ENCODE data around the gene RFWD3.
"Not testable (repeated sequence)": the region's sequence is repeated elsewhere in the genome, so short reads cannot be mapped to it uniquely, and the experiment has no call there.

RFWD3 gene

DNA sequence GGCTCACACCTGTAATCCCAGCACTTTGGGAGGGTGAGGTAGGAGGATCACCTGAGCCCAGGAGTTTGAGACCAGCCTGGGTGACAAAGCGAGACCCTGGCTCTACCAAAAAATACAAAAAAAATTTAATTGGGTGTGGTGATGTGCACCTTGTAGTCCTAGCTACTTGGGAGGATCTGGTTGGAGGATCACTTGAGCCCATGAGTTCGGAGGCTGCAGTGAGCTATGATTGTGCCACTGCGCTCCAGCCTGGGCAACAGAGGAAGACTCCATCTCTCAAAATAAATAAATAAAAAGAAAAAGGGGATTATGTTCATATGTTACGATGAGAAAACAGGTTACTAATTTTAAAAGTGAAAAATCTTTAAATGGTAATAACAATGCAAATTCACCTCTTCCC, 33.0 kb upstream of the RFWD3 start:
- Histone ChIP-seq H3K4me3 (ENCODE audit: low read length) (no peak overlapping the region), H3K27ac (ENCODE audit: low read length) (no peak overlapping the region), H3K27me3 (ENCODE audit: control insufficient read depth, insufficient read depth, low read length) (no peaks in the 10 kb centered on the region), H3K9me3 (ENCODE audit: control insufficient read depth, insufficient read depth, low read length) (no peaks in the 10 kb centered on the region), H3K4me1 (ENCODE audit: control insufficient read depth, insufficient read depth, low read length) (no peaks in the 10 kb centered on the region), H3K36me3 (ENCODE audit: control insufficient read depth, insufficient read depth, low read length) (no peaks in the 10 kb centered on the region)
- WGBS (ENCODE audit: insufficient coverage, insufficient read length): no CpG with 5 or more reads among the region's 4 CpGs
- no peak for DNase-seq (ENCODE audit: low read depth, low spot score)

DNA sequence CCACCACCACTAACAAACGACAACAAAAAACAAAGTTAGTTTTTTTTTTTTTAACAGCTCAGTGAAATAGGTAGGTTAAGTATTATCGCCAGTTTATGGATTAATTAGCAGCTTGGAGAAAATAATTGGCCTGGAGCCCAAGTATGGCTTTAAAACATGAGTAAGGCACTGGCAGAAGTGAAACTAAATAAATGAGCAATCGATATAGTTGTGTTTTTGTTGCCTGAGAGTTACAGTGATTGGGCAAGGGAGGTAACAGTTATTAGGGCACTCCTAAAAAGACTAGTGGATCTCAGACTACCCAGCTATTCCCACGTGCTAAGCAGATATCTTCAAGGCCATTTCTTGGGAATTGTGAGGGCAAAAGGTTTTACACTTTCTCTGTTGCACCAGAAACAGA, 31.5 kb upstream of the RFWD3 start:
- no peak for DNase-seq (ENCODE audit: low read depth, low spot score)
- Histone ChIP-seq H3K27me3 (ENCODE audit: control insufficient read depth, insufficient read depth, low read length) (no peaks in the 10 kb centered on the region), H3K4me3 (ENCODE audit: low read length) (no peak overlapping the region), H3K27ac (ENCODE audit: low read length) (no peak overlapping the region), H3K36me3 (ENCODE audit: control insufficient read depth, insufficient read depth, low read length) (no peaks in the 10 kb centered on the region), H3K4me1 (ENCODE audit: control insufficient read depth, insufficient read depth, low read length) (no peaks in the 10 kb centered on the region), H3K9me3 (ENCODE audit: control insufficient read depth, insufficient read depth, low read length) (no peaks in the 10 kb centered on the region)
- no CpG with 5 or more reads among the region's 4 CpGs for WGBS (ENCODE audit: insufficient coverage, insufficient read length)

DNA sequence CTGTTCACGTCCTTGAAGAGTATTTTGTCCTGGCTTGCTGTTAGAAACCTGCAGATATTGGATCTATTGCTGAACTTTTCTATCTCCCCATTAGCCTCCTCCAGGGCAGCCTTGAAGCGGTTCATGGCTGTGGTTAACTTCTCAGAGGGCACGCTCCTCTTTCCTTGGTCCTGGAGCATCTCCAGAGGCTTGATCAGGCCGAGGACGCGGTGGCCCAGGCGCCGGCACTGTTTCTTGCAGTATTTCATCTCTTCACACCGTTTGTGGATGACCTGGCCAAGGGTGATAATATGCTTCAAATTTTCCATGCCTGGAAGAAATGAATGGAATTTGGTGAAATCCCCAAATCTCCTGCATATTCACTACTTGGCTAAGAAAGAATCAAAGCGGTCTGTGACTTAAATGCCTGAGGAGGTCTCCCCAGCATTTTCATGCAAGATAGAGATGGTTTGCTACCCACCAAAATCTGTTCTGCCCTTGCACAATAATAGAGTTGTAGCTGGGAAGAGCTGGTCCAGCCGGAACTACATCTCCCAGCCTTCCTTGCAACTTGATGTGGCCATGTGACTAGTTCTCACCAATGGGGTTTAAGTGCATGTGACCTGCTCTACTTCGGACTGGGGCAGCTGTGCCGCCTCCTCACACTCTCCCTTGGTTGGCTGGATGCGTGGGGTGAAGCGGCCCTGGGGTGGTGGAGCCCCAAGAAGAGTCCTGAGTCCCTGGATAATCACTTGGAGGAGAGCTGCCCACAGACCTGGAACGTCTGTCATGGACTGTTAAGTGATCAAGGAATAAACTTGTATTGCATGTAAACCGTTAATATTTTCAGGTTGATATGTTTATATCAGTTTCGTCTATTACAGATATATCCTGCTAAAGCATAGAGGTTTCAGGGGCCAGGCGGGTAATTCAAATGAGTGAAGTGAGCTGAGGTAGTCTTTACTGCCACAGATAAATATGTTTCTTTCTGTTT, 29.1 kb upstream of the RFWD3 start:
- Histone ChIP-seq H3K36me3 (ENCODE audit: control insufficient read depth, insufficient read depth, low read length) (no peaks in the 10 kb centered on the region), H3K4me3 (ENCODE audit: low read length) (peak overlapping the region; percentile 24; the same call in 1 of the 2 replicates), H3K4me1 (ENCODE audit: control insufficient read depth, insufficient read depth, low read length) (no peaks in the 10 kb centered on the region), H3K9me3 (ENCODE audit: control insufficient read depth, insufficient read depth, low read length) (no peaks in the 10 kb centered on the region), H3K27ac (ENCODE audit: low read length) (no peak overlapping the region), H3K27me3 (ENCODE audit: control insufficient read depth, insufficient read depth, low read length) (no peaks in the 10 kb centered on the region)
- WGBS (ENCODE audit: insufficient coverage, insufficient read length): no CpG with 5 or more reads among the region's 19 CpGs
- peak; percentile 87 for DNase-seq (ENCODE audit: low read depth, low spot score)

DNA sequence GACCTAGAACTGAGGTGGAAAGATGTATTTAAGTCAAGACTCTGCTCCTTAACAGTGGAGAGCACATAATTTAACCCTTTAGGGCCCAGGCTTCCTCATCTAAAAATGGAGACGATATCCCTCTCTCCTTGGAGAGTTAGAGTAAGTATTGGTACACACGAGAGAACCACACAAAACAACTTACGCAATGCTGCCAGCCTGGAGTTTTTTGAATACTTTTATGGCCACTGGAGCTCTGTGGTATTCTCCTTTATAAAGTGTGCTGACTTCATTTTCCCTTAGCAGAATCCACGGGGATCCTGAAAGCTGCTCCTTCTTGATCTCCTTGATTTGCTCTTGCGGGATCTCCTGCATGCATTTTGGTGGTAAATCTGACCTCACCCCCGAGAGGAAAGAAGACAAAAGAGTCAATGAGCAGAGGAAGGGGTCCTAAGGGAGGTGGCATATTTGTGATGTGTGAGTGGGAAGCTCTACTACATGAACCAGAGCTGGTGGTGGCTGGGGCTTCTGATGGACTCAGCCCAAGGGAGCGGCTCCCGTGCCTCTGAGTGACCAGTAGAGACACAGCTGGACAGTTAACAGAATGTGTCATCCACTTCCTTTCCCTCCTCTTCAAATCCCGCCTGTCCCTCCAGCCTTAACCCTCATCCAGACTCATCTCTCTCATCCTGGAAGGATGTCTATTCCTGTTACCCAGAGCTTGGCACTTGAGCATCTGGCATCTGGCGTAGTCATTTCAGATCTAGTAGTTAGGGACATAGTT, 24.6 kb upstream of the RFWD3 start:
- no peak overlapping the region for H3K4me3 ChIP-seq (ENCODE audit: low read length)
- no peaks in the 10 kb centered on the region for H3K27me3 ChIP-seq (ENCODE audit: control insufficient read depth, insufficient read depth, low read length)
- no peaks in the 10 kb centered on the region for H3K4me1 ChIP-seq (ENCODE audit: control insufficient read depth, insufficient read depth, low read length)
- no peaks in the 10 kb centered on the region for H3K36me3 ChIP-seq (ENCODE audit: control insufficient read depth, insufficient read depth, low read length)
- DNase-seq (ENCODE audit: low read depth, low spot score): no peak
- H3K27ac ChIP-seq (ENCODE audit: low read length): no peak overlapping the region
- no CpG with 5 or more reads among the region's 10 CpGs for WGBS (ENCODE audit: insufficient coverage, insufficient read length)
- H3K9me3 ChIP-seq (ENCODE audit: control insufficient read depth, insufficient read depth, low read length): no peaks in the 10 kb centered on the region

DNA sequence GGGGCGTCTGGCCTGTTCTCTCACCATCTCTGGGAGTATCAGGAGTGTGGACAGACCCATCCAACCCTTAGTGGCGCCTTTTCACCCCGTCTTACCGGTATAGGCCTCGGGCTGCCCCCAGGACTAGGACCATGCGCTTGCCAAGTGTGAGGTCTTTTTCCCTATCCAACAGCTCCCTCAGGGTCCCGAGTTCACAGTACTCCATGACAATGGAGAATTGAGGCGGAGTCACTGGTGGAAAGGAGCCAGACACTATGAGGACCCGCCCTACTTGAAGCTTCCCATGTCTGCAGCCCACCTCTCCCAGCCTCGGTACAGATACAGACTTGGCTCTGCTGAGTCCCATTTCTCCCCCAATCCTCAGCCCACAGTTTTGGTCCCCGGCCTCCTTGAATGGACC, 15.9 kb upstream of the RFWD3 start:
- Histone ChIP-seq H3K27ac (ENCODE audit: low read length) (no peak overlapping the region), H3K27me3 (ENCODE audit: control insufficient read depth, insufficient read depth, low read length) (no peaks in the 10 kb centered on the region), H3K9me3 (ENCODE audit: control insufficient read depth, insufficient read depth, low read length) (no peaks in the 10 kb centered on the region), H3K4me3 (ENCODE audit: low read length) (no peak overlapping the region), H3K4me1 (ENCODE audit: control insufficient read depth, insufficient read depth, low read length) (no peaks in the 10 kb centered on the region), H3K36me3 (ENCODE audit: control insufficient read depth, insufficient read depth, low read length) (no peaks in the 10 kb centered on the region; the same call in 1 of the 2 replicates)
- WGBS (ENCODE audit: insufficient coverage, insufficient read length): no CpG with 5 or more reads among the region's 11 CpGs
- DNase-seq (ENCODE audit: low read depth, low spot score): no peak

DNA sequence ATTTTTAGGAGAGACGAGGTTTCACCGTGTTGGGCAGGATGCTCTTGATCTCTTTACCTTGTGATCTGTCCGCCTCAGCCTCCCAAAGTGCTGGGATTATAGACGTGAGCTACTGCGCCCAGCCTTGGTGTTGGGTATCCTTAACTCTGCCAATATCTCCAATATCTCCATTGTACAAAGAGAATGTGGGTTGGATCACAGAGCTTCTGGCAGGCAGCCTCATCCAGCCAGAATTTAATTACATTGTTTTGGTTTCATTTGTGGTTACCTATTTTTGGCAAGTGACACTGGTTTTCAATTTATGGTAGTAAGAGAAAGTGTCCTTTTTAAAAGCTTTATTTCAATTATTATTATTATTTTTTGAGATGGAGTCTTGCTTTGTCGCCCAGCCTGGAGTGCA, 14.0 kb upstream of the RFWD3 start:
- WGBS (ENCODE audit: insufficient coverage, insufficient read length): no CpG with 5 or more reads among the region's 6 CpGs
- Histone ChIP-seq H3K9me3 (ENCODE audit: control insufficient read depth, insufficient read depth, low read length) (no peaks in the 10 kb centered on the region), H3K4me3 (ENCODE audit: low read length) (no peak overlapping the region), H3K27me3 (ENCODE audit: control insufficient read depth, insufficient read depth, low read length) (no peaks in the 10 kb centered on the region), H3K36me3 (ENCODE audit: control insufficient read depth, insufficient read depth, low read length) (no peaks in the 10 kb centered on the region; the same call in 1 of the 2 replicates), H3K27ac (ENCODE audit: low read length) (no peak overlapping the region), H3K4me1 (ENCODE audit: control insufficient read depth, insufficient read depth, low read length) (no peaks in the 10 kb centered on the region)
- no peak for DNase-seq (ENCODE audit: low read depth, low spot score)

DNA sequence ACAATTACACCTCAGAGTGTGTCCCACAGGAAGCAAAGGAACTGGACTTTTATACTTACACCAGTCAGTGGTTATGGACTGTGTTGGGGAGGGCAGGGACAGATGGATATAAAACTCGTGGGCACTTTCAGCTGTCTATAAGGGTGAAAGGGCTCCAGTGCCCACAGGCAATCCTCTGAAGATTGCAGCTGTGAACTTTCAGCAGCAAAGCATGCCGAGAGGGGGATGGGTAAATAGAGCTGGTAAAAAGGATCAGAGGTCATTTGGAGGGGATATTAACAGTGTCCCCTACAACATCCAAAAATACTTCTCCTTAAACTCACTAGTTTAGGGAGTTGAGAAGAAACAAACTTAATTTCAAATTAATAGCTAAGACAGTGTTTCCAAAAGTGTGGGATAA, 13.3 kb upstream of the RFWD3 start:
- Histone ChIP-seq H3K27ac (ENCODE audit: low read length) (no peak overlapping the region), H3K9me3 (ENCODE audit: control insufficient read depth, insufficient read depth, low read length) (no peaks in the 10 kb centered on the region), H3K27me3 (ENCODE audit: control insufficient read depth, insufficient read depth, low read length) (no peaks in the 10 kb centered on the region), H3K36me3 (ENCODE audit: control insufficient read depth, insufficient read depth, low read length) (no peaks in the 10 kb centered on the region; the same call in 1 of the 2 replicates), H3K4me3 (ENCODE audit: low read length) (no peak overlapping the region), H3K4me1 (ENCODE audit: control insufficient read depth, insufficient read depth, low read length) (no peaks in the 10 kb centered on the region)
- DNase-seq (ENCODE audit: low read depth, low spot score): no peak
- no CpG with 5 or more reads among the region's 2 CpGs for WGBS (ENCODE audit: insufficient coverage, insufficient read length)

DNA sequence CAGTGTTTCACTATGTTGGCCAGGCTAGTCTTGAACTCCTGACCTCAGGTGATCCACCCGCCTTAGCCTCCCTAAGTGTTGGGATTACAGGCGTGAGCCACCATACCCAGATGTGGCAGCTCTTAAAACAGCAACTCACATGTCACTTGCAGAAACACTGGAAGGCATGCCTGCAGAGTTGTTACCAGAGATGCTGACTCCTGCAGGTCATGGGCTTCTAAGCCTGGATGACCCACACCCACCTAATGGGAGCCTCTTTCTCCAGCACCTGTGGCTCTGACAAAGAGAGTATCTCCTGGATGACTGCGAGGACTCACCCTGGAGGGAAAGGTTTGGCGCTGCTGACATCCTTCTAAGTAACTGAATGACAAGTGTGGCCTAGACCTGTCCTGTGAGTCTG, 11.2 kb upstream of the RFWD3 start:
- Histone ChIP-seq H3K9me3 (ENCODE audit: control insufficient read depth, insufficient read depth, low read length) (no peaks in the 10 kb centered on the region), H3K4me1 (ENCODE audit: control insufficient read depth, insufficient read depth, low read length) (no peaks in the 10 kb centered on the region), H3K27ac (ENCODE audit: low read length) (no peak overlapping the region), H3K4me3 (ENCODE audit: low read length) (no peak overlapping the region), H3K36me3 (ENCODE audit: control insufficient read depth, insufficient read depth, low read length) (no peaks in the 10 kb centered on the region; the same call in 1 of the 2 replicates), H3K27me3 (ENCODE audit: control insufficient read depth, insufficient read depth, low read length) (no peaks in the 10 kb centered on the region)
- no peak for DNase-seq (ENCODE audit: low read depth, low spot score)
- no CpG with 5 or more reads among the region's 4 CpGs for WGBS (ENCODE audit: insufficient coverage, insufficient read length)

DNA sequence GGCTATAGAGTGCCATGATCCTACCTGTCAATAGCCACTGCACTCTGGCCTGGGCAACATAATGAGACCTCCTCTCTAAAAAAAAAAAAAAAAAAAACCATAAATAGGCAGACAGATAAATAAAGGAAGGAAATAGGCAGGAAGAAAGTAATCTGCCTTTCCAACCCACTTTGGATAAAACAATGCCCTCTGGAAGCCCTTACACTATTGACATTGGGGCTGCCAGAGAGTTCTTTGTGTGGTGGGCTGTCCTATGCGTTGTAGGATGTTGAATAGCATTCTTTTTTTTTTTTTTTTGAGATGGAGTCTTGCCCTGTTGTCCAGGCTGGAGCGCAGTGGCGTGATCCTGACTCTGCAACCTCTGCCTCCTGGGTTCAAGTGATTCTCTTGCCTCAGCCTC, 7.2 kb upstream of the RFWD3 start:
- no CpG with 5 or more reads among the region's 3 CpGs for WGBS (ENCODE audit: insufficient coverage, insufficient read length)
- no peaks in the 10 kb centered on the region for H3K27me3 ChIP-seq (ENCODE audit: control insufficient read depth, insufficient read depth, low read length)
- H3K9me3 ChIP-seq (ENCODE audit: control insufficient read depth, insufficient read depth, low read length): no peaks in the 10 kb centered on the region
- no peaks in the 10 kb centered on the region for H3K4me1 ChIP-seq (ENCODE audit: control insufficient read depth, insufficient read depth, low read length)
- no peak for DNase-seq (ENCODE audit: low read depth, low spot score)
- H3K36me3 ChIP-seq (ENCODE audit: control insufficient read depth, insufficient read depth, low read length): no peaks in the 10 kb centered on the region
- H3K4me3 ChIP-seq (ENCODE audit: low read length): no peak overlapping the region
- no peak overlapping the region for H3K27ac ChIP-seq (ENCODE audit: low read length)

DNA sequence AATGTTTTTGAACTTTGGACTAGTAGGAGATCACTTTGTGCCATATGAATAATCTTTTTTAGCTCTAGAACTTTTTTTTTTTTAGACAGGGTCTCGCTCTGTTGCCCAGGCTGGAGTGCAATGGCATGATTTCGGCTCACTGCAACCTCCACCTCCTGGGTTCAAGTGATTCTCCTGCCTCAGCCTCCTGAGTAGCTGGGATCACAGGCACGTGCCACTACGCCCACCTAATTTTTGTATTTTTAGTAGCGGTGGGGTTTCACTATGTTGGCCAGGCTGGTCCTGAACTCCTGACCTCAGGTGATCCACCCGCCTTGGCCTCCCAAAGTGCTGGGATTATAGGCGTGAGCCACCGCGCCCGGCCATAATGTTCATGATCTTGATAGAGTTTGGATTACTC, 2.2 kb upstream of the RFWD3 start:
- not testable (repeated sequence) for H3K27ac ChIP-seq (ENCODE audit: low read length); H3K27me3 ChIP-seq (ENCODE audit: control insufficient read depth, insufficient read depth, low read length); H3K36me3 ChIP-seq (ENCODE audit: control insufficient read depth, insufficient read depth, low read length); DNase-seq (ENCODE audit: low read depth, low spot score); H3K4me3 ChIP-seq (ENCODE audit: low read length); H3K4me1 ChIP-seq (ENCODE audit: control insufficient read depth, insufficient read depth, low read length); H3K9me3 ChIP-seq (ENCODE audit: control insufficient read depth, insufficient read depth, low read length)
- WGBS (ENCODE audit: insufficient coverage, insufficient read length): no CpG with 5 or more reads among the region's 10 CpGs
